DMS 273 (cell line): ENCODE results near the gene GPC1.
A peak's percentile ranks its signal among the peaks of the same experiment; 100 is the strongest.

Experiments used
- DNase-seq: peaks from one replicate; lab custom pipeline; 2025; ENCODE audit not compliant: unreplicated experiment; lab: John Stamatoyannopoulos, UW

The GPC1 gene

DNA sequence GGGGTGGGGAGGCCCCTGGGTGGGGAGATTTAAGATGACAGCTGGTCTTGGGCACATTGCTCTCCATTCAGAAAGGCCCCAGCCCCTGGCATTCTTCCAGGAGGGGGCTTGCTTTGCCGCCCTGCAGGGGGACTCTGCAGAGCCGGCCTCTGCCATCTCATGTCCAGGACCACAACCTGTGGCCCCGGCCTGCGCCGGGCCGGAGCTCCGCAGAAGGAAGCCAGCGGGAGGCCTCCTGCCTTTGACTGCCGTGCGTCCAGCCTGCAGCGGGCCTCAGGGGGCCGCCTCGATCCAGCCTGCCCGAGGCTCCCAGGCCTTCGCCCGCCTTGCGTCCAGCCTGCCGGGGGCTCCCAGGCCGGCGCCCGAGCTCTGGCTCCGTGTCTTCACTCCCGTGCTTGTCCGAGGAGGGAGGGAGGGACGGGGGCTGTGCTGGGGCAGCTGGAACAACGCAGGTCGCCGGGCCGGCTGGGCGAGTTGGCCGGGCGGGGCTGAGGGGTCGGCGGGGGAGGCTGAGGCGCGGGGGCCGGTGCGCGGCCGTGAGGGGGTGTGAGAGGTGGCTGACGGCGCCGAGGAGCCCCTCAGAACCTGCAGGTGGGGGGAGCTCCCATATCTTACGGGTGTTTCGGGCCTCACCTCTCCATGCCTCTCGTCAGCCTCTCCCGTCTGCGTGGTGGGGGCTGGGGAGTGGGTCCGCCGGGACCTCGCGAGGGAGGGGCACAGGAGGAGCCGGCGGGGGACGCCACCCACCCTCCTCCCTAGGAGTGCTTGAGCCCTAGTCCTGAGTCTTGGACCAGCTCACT is 20.4 kb downstream of the GPC1 start:
- DNase-seq, result no peak

DNA sequence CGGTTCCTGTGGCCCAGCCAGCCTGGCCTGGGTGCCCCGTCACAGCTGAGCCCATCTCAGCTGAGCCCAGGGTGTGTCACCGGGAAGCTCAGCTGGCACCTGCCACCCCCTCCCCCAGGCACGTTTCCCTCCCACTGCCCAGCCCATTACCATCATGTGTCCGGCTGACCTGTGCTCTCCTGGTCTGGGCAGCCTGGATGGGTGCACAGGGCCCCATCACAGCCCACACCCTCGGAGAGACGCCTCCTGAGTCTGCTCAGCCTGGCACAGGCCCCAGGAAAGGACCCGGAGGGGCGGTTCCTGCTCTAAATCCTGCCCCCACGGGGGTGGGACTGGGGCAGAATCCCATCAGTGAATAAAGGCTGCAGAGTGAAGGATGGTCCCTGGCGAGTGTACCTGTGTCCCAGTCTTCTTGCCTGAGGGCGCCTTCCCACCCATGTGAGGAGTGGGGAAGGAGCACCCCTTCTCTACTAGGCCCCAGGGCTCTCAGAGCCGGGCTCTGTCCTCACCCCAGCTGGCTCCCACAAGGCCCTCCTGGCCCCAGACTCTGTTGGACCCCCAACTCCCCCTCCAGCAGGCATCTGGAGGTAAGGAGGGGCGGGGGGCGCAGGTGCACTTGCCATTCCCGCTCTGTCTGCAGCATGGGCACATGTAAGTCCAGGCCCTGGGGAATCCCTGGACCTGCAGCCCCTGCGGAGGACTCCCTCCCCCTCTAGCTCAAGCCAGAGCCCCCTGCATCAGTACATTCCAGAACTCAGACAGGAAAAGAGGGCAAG is 21.2 kb downstream of the GPC1 start:
- peak; percentile 38 for DNase-seq

DNA sequence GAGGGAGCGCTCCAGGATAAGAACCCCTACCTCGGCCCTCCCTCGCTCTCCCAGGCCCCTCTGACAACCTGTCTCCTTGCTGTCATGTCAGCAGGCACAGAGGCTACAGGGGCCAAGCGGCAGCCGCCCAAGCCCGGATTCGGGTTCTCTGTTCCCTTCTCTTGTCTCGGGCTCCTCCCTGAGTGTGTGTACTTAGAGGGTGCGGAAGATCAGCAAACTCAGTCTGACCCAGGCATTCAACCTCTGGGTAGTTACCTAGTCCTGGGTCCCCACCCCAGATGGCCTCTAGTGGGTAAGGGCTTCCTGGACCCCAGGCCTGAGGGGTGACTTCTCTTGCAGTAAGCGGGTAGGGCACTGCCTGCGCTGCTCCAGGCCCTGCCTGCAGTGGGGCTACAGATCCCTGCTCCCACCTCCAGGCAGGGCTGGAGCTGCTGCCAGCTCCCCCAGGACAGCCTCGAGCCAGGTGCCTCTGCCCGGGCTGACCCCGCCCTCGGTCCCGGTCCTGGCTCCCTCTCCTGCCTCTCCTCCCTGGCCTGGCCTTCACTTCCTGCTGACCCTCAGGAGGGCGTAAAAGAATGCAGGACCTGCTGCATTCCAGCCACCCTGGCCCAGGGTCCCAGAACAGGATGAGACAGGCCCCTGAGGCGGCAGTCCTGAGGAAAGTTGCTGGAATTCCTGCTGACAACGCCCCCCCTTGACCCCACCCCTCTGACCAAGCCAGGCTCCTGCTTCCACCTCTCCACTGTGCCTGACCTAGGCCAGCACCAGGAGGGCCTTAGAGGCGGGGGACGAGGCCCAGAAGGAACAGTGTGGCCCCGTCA is 22.0 kb downstream of the GPC1 start:
- no peak for DNase-seq

DNA sequence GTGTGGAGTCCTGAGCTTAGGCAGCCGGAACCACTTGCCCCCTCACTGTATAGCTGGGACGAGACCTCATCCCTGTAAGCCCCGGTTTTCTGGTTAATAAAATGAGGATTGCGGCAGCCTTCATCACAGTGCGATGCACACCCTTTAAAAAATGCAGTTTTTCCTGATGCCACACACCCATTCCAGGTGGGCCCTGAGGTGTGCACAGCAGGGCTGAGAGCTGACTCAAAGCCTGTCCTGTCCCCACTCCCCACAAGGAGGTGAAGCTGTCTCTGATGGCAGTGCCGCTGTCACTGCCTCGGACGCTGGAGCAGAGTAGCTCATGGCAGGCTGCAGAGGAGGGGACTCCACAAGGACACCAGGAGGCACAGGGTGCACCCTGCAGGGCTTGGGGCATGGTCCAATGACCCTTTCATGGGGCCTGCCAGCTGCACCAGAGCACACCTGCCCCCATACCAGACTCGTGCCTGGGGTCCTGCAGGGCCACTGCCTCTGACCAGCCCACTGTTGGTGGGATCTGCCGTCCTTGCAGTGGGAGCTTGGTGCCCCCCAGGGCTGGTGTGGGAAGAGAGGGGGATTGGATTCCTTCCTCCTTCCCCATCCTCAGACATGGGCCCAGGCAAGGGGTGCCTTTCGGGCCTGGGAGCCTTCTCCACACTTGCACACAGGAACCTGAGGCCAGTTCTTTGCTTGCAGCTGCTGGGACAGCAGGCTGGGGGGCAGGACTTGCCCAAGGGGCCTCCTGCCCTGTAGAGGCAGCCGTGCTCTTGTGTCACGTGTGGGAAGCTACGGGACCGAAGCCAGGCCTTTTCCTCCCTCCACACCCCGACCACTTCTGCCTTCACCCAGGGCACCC is 22.8 kb downstream of the GPC1 start:
- no peak for DNase-seq

DNA sequence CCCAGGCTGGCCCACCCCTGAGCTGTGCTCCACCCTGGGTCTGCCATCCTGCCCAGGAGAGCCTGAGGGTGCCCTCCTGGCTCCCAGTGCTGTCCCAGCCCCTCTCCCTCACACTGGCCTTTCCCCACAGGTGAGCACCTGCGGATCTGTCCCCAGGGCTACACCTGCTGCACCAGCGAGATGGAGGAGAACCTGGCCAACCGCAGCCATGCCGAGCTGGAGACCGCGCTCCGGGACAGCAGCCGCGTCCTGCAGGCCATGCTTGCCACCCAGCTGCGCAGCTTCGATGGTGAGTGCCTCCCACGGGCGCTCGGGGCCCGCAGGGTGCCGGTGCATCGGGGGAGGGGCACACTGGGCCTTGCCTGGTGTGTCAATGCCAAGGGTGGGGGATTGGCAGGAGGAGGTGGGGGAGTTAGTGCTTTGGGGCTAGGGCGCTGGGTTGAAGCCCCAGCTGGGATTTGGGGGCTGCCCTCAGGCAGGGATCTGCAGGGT is 23.5 kb downstream of the GPC1 start:
- DNase-seq, result no peak

DNA sequence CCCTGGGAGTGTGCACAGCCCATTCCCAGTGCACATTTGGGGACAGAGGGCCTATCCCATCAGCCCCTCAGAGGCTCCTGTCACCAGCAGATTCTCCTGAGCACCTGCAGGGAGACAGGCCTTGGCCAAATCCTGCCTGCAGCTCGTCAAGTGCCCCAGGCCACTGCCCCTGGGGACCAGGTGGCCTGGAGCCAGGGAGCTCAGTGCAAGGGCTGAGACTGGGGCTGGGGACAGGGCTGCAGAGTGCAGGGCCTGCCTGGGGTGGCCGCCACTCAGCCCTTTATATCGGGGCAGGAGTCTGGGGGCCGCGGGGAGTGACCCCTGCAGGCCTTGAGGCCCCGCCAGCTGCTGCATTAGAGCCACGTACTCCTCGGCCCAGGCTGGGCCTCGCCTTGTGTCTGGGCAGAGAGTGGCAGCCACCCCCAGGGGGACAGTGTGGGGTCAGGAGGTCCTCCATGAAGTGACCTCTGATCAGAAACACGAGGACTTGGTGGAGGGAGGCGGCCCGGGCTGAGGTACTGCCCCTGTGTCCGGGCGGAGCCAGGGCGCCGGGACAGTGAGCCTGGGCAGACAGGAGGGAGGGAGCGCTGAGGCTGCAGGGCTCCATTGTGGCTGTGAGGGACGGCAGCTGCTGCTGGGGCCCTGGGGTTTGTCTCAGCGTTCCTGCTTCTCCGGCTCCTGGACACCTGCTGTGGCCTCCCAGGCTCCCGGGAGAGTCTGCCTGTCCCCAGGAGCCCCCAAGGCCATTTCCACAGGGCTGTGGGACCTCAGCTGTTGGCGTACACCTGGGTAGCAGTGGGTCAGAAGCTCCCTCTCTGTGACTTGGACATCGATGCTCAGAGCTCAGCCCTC is 24.2 kb downstream of the GPC1 start:
- peak; percentile 36 for DNase-seq

DNA sequence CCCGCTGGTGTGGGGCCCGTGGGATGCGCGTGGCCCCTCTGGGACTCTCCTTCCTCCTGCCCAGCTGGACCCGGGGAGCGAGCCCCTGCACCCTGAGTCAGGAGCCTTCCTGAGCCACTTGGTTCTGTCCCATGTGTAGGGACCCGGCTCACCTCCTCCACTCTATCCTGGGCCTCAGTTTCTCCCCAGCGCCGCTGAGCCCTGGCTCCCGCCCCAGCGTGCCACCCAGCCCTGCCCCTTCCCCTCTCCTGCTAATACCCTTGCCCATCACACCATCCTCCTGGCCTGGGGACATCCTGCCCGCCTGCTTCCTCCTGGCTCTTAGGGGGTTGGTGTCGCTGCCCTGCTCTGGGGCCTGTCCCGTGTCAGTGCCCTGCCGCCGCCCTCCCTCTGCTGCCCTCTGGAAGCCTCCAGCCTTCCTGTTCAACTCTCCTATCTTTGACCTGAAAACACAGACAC is 24.8 kb downstream of the GPC1 start:
- no peak for DNase-seq

DNA sequence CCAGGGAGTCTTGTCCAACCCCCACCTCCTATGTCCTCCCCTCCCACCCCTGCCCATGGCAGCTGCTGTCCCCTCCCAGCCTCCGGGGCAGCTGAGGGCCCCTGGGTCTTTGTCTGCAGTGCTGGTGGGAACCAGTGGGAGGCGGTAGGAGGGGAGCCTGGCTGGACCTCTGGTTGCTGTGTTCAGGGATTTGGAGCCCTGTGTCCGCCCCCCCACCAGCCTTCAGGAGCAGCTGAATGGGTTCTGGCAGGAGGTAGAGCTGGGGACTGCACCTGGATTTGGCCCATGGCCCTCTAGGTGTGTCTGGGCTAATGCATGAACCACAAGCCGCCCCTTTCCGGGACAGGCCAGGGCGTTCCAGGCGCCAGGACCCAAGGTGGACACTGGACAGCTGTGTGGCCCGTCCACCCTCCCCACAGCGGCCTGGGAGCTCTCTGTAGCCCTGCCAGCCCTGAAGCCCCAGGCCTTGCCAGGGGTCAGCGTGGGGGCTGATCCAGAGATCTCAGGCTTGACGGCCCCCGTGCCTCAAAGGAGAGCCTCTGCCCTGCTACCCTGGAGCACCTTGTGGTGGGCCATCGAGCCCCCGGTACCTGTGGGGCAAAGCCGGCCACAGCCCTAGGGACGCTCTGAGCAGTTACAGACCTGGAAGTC is 25.4 kb downstream of the GPC1 start:
- peak; percentile 26 for DNase-seq

DNA sequence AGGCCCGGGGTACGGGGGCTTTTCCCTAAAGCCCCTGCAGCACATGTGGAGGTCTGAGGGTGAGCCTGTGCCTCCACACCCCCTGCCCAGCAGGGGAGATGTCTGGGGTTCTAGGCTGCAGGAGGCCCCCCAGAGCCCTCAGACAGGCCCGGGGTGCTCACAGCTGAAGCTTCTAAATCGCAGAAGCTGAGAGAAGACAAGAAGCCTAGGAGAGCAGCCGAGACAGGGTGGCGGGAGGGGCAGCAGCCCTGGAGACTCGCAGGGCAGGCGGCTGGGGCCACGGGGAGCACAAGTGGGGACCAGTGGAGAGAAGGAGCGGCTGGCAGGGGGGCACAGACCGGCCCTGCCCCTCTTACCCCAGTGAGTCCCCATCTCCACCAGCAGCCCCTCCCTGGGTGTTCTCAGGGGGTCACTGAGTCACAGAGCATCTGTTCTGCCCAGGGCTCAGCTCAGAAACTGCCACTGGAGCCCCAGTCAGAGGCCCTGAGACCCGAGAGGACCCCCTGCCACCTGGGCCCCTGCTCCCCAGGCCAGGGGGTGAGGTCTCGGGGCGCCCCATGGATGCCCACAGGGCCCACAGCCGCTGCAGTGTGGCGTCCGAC is 26.1 kb downstream of the GPC1 start:
- DNase-seq, result no peak

DNA sequence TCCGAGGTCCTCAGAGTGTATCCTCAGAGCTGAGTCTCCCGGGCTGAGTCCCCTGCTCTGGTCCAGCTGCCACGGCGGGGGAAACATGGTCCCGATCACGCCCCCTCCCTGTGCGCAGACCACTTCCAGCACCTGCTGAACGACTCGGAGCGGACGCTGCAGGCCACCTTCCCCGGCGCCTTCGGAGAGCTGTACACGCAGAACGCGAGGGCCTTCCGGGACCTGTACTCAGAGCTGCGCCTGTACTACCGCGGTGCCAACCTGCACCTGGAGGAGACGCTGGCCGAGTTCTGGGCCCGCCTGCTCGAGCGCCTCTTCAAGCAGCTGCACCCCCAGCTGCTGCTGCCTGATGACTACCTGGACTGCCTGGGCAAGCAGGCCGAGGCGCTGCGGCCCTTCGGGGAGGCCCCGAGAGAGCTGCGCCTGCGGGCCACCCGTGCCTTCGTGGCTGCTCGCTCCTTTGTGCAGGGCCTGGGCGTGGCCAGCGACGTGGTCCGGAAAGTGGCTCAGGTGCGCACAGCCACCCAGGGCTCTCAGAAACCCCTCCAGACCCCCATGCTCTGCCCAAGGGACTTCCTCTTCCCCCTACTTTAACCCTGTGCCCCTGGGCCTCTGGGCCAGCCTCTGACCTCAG is 26.7 kb downstream of the GPC1 start:
- no peak for DNase-seq

DNA sequence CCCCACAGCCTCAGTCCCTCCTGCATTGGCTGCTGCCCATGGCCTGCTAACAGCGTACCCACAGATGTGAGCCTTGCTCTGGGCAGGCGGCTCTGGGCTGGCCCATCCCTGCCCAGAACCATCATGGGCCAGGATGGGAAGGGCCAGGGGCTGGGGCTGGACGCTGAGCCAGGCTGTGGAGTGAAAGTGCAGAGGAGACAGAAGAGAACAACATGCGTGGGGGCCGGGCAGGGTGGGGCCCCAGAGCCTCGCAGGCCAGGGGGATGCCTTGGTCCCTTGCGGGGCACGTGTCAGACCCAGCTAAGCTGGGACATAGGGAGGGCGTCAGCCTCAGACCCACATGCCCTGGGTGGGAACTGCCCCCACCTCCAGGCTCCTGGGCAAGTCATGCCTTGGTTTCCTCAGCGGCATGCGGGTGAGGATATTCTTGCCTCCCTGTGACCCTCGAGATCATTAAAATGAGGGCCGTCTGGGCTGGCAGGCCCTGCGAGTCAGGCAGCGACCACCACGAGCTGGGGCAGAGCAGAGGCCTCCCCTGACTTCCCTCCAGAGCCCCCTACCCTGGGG is 27.3 kb downstream of the GPC1 start:
- DNase-seq, result no peak

DNA sequence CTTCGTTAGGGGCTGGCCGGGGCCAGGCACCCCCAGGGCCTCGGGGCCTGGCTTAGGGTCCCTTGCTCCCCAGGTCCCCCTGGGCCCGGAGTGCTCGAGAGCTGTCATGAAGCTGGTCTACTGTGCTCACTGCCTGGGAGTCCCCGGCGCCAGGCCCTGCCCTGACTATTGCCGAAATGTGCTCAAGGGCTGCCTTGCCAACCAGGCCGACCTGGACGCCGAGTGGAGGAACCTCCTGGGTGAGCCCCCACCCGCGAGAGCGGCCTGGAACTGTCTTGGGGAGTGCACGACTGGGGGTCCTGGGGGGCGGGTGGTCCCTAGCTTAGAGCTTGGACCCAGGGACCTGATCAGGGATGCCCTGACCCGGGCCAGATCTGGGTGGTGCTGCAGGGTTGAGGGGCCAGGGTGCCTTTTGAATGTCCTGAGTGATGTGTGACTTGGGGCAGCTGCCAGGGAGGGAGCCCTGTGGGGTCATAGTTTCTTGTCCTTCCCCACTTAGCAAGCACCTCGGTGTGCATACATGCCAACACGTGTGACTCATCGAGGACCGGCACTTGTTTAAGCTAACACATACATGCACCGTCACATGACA is 27.9 kb downstream of the GPC1 start:
- no peak for DNase-seq

DNA sequence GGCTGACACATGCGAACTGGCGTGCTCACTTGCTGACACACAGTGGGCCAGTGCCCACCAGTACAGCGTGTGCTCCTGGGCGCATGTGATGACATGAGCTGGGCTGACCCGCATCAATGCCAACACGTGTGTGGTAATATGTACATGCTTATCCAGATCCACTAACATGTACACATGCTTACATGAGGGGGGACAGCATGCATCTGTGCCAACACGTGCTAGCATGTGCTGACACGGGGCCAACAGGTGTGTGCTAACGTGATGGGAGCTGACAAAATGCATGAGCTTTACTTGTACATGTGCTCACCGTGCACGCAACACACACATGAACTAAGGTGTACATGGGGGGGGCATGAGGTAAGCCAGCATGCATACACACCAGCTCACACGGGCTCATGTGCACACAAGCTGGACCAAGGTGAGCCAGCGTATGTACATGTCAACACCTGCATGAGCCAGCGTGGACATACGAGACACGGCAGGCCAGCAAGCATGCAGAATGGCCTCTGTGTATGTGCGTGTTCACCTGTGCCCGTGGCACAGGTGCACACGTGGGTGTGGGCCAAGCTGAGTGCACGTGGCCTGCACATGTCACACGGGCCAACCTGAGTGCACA is 28.5 kb downstream of the GPC1 start:
- DNase-seq, result no peak

DNA sequence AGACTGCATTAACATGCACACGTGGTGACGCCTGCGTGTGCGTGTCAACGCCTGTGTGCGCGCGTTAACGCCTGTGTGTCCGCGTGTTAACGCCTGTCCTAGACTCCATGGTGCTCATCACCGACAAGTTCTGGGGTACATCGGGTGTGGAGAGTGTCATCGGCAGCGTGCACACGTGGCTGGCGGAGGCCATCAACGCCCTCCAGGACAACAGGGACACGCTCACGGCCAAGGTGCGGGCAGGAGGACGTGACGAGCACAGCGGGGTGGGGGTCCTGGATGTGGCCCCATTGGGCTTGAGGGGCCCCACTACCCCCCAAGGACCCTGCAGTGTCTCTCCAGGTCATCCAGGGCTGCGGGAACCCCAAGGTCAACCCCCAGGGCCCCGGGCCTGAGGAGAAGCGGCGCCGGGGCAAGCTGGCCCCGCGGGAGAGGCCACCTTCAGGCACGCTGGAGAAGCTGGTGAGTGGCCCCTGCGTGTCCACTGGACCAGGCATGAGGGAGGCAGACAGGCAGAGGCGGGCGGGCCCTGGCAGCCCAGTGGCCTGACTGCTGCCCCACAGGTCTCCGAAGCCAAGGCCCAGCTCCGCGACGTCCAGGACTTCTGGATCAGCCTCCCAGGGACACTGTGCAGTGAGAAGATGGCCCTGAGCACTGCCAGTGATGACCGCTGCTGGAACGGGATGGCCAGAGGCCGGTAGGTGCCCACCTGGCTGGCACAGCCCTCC is 29.2 kb downstream of the GPC1 start:
- no peak for DNase-seq

DNA sequence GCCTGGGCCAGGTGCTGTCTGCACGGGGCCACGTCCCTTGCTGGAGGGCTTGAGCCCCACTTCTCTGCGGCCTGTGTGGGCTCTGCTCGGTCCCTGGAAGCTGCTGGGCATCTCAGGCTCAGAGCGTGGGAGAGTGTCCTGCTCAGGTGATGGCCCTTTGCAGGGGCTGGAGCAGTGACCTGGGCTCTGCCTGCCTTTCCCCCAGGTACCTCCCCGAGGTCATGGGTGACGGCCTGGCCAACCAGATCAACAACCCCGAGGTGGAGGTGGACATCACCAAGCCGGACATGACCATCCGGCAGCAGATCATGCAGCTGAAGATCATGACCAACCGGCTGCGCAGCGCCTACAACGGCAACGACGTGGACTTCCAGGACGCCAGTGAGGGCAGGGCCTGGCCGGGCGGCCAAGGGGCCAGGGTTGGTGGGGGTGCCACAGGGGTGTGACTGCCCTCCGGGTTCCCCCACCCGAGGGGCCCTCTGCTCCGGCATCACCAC is 29.9 kb downstream of the GPC1 start:
- DNase-seq, result no peak
